ENCODE measurements around the gene SDF2. TPM values are rescaled to one million over a fixed set of nuclear protein-coding genes. Genes with fewer than 3 reads are reported as not detected.

Gene SDF2
- 82.2 to 85.5 TPM (median 83.0 TPM) in 5 replicates for total RNA-seq (2022; extraction: Qiagen RNA extraction)

GRCh38 chr17:28661635-28662526 is at the start of gene SDF2, which contains the start of gene SUPT6H:
TSS of gene SDF2 (minus strand) at chr17:28661906. CDS start at chr17:28661876, 30 bp downstream.
TSS of gene SUPT6H (plus strand) at chr17:28662205. CDS start at chr17:28673402, 11,197 bp downstream.

GRCh38 chr17:28644787-28645575 is 16.7 kb downstream of the SDF2 start, which contains the start of gene BLTP2:
TSS of gene BLTP2 (minus strand) at chr17:28645158. CDS start at chr17:28645056, 102 bp downstream.

DNA sequence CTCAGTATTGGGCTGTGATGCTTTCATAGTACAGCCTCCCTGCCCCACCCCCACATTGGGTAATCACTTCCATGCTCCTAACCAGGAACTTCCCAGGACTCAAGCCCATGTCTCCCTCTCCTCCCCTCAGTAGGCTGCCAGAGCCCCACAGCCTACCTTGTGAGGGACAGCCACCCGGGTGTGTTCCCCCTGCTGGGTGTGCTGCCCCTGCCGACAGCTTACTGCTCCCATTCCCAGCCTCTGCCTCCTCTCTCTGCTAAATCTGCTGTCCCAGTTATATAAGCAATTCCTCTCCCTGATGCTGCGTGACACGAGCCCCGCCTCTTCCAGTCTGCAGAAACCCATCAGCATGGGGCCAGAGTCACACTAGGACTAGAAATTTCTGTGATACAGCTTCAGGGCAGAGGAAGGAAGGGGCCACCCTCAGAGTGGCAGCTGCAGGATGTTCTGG is 47.8 kb downstream of the SDF2 start, which contains the start of gene RSKR:
RSKR (minus strand) TSS at position 255 of the 451 bp plus-strand sequence; CDS start at position 231, 24 bp downstream.

DNA sequence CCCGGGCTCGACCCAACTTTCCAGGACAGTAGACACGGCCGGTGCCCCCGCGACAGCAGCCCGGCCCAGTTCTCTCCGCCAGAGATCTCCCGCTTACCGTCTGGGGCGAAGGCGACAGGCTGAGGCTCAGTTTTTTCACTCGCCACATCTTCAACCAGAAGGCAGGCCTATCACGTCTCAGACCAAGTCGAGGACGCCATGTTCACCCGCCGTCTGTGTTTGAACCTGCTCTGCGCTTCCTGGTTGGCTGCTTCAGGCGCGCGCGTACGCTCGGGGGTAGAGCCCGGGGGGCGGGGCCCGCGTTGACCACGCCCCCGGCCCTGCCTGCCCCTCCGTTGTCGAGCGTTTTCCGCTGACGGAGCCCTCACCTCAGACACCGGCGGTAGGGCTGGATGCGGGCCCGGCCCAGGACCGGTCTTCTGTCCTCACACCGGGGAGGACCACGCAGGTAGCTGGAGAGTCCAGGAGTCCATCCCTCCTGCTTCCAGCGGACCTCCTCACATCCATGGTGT is 62.9 kb downstream of the SDF2 start, which contains the start of gene SPAG5:
SPAG5 (minus strand) TSS at position 227 of the 512 bp plus-strand sequence; CDS start at position 148, 79 bp downstream.

Other genes with a start within 250 kb of the SDF2 start
- 0.06 to 0.15 TPM (median 0.12 TPM) in 5 replicates for gene SLC13A2, start 188.3 kb downstream of the SDF2 start, total RNA-seq (2022; extraction: Qiagen RNA extraction)
- gene FOXN1, start 155.6 kb downstream of the SDF2 start, total RNA-seq (2022; extraction: Qiagen RNA extraction): 0.02 to 0.06 TPM (median 0.04 TPM) in 4 of 5 replicates, not detected in the other
- 22.3 to 36.4 TPM (median 32.0 TPM) in 5 replicates for gene UNC119, start 109.3 kb downstream of the SDF2 start, total RNA-seq (2022; extraction: Qiagen RNA extraction)
- 55.5 to 65.3 TPM (median 61.2 TPM) in 5 replicates for gene PIGS, start 90.4 kb downstream of the SDF2 start, total RNA-seq (2022; extraction: Qiagen RNA extraction)
- 1.6 to 2.8 TPM (median 2.1 TPM) in 5 replicates for gene ALDOC, start 85.0 kb downstream of the SDF2 start, total RNA-seq (2022; extraction: Qiagen RNA extraction)
- gene SPAG5, start 62.9 kb downstream of the SDF2 start, total RNA-seq (2022; extraction: Qiagen RNA extraction): 69.8 to 83.9 TPM (median 78.3 TPM) in 5 replicates
- gene RSKR, start 47.7 kb downstream of the SDF2 start, total RNA-seq (2022; extraction: Qiagen RNA extraction): 3.0 to 5.5 TPM (median 4.8 TPM) in 5 replicates
- gene BLTP2, start 16.7 kb downstream of the SDF2 start, total RNA-seq (2022; extraction: Qiagen RNA extraction): 51.4 to 78.0 TPM (median 62.9 TPM) in 5 replicates
- gene SUPT6H, start 299 bp upstream of the SDF2 start, total RNA-seq (2022; extraction: Qiagen RNA extraction): 67.6 to 75.2 TPM (median 73.5 TPM) in 5 replicates
- gene PROCA1, start 50.0 kb upstream of the SDF2 start, total RNA-seq (2022; extraction: Qiagen RNA extraction): 1.0 to 1.7 TPM (median 1.1 TPM) in 5 replicates
- 227 to 270 TPM (median 264 TPM) in 5 replicates for gene RAB34, start 56.0 kb upstream of the SDF2 start, total RNA-seq (2022; extraction: Qiagen RNA extraction)
- gene RPL23A, start 58.1 kb upstream of the SDF2 start, total RNA-seq (2022; extraction: Qiagen RNA extraction): 2,007 to 2,316 TPM (median 2,128 TPM) in 5 replicates
- 31.9 to 55.5 TPM (median 50.7 TPM) in 5 replicates for gene TLCD1, start 64.3 kb upstream of the SDF2 start, total RNA-seq (2022; extraction: Qiagen RNA extraction)
- gene NEK8, start 66.9 kb upstream of the SDF2 start, total RNA-seq (2022; extraction: Qiagen RNA extraction): 3.3 to 5.5 TPM (median 4.4 TPM) in 5 replicates
- 55.3 to 91.7 TPM (median 86.7 TPM) in 5 replicates for gene TRAF4, start 82.1 kb upstream of the SDF2 start, total RNA-seq (2022; extraction: Qiagen RNA extraction)
- gene FAM222B, start 180.9 kb upstream of the SDF2 start, total RNA-seq (2022; extraction: Qiagen RNA extraction): 25.7 to 31.0 TPM (median 27.7 TPM) in 5 replicates
- gene ERAL1, start 193.1 kb upstream of the SDF2 start, total RNA-seq (2022; extraction: Qiagen RNA extraction): 72.4 to 90.0 TPM (median 86.4 TPM) in 5 replicates
- 71.4 to 84.2 TPM (median 80.5 TPM) in 5 replicates for gene FLOT2, start 235.8 kb upstream of the SDF2 start, total RNA-seq (2022; extraction: Qiagen RNA extraction)
- 4.9 to 7.2 TPM (median 6.4 TPM) in 5 replicates for gene DHRS13, start 241.2 kb upstream of the SDF2 start, total RNA-seq (2022; extraction: Qiagen RNA extraction)